Upper lobe of right lung (tissue), 1 donor: ENCODE data around the gene IER3. TPM values are rescaled to one million over a fixed set of nuclear protein-coding genes. Genes with fewer than 3 reads are reported as not detected.
A peak's percentile ranks its signal among the peaks of the same experiment; 100 is the strongest.

Source experiments
- ATAC-seq: fragments of 200-7000 bp; cut with Tn5 transposase; one replicate; pipeline ENCODE4 v1.9.1; 2020; ENCODE audit warnings: mild to moderate bottlenecking, moderate library complexity
- DNase-seq: peaks from one replicate; pipeline ENCODE4 v3.0.0-alpha.2; 2020
- H3K27ac ChIP-seq: fragments of 200-600 bp; one replicate; pipeline ENCODE4 v1.8.0; 2022
- H3K27me3 ChIP-seq: fragments of 200-600 bp; one replicate; pipeline ENCODE4 v1.8.0; 2022; ENCODE audit warnings: mild to moderate bottlenecking
- H3K36me3 ChIP-seq: fragments of 200-600 bp; one replicate; pipeline ENCODE4 v1.8.0; 2022
- H3K4me1 ChIP-seq: fragments of 200-600 bp; one replicate; pipeline ENCODE4 v1.8.0; 2022
- H3K4me3 ChIP-seq: fragments of 200-600 bp; one replicate; pipeline ENCODE4 v1.8.0; 2022; ENCODE audit warnings: mild to moderate bottlenecking
- H3K9me3 ChIP-seq: fragments of 200-600 bp; one replicate; pipeline ENCODE4 v1.8.0; 2022
- intact Hi-C: fragments of 100-400 bp; cut with DNase I; formaldehyde crosslinking; loops from one replicate; pipeline ENCODE4 v1.11.0; 2022
- total RNA-seq: library from RNA; stranded (reverse); fragmentation: NEBNext Ultra II Directional; extraction: Animal tissue kit (Norgen Biotek cat#: 25700); gene quantifications from one replicate; pipeline ENCODE4 v1.2.1, GENCODE V29; 2021
- TF ChIP-seq, protein P1 (sequence below): fragments of 200-600 bp; IDR thresholded peaks from one replicate; pipeline ENCODE4 v1.8.0; 2022; ENCODE audit warnings: antibody characterized with exemption
- donor health status: DM: no; HTN: yes; CAD: no; lungs with severe emphysema.

Gene IER3
- total RNA-seq, 1 donor from 2014 or later: 35.4 TPM

DNA sequence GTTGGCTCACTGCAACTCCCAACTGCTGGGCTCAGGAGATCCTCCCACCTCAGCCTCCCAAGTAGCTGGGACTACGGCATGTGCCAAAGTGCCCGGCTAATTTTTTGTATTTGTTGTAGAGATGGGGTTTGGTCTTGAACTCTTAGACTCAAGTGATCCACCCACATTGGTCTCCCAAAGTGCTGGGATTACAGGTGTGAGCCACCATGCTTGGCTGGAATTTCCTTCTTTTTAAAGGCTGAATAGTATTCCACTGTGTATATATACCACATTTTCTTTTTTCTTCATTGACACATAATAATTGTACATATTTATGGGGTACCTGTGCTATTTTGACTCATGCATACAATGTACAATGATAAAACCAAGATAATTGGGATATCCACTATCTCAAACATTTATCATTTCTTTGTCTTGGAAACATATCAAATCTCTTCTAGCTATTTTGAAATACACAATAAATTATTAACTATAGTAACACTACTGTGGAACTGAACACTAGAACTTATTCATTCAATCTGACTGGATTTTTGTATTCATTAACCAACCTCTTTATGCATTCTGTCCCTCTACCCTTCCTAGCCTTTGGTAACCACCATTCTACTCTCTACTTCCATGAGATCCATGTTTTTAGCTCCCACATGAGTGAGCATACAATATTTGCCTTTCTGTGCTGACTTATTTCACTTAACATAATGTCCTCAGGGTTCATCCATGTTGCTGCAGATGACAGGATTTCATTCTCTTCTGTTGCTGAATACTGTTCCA is 35.1 kb downstream of the IER3 start:
- TF ChIP-seq, protein P1, sequence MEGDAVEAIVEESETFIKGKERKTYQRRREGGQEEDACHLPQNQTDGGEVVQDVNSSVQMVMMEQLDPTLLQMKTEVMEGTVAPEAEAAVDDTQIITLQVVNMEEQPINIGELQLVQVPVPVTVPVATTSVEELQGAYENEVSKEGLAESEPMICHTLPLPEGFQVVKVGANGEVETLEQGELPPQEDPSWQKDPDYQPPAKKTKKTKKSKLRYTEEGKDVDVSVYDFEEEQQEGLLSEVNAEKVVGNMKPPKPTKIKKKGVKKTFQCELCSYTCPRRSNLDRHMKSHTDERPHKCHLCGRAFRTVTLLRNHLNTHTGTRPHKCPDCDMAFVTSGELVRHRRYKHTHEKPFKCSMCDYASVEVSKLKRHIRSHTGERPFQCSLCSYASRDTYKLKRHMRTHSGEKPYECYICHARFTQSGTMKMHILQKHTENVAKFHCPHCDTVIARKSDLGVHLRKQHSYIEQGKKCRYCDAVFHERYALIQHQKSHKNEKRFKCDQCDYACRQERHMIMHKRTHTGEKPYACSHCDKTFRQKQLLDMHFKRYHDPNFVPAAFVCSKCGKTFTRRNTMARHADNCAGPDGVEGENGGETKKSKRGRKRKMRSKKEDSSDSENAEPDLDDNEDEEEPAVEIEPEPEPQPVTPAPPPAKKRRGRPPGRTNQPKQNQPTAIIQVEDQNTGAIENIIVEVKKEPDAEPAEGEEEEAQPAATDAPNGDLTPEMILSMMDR: no peak
- peaks cover 80% of the 10 kb centered on the region for H3K36me3 ChIP-seq
- H3K27me3 ChIP-seq: no peaks in the 10 kb centered on the region
- no peak overlapping the region for H3K4me3 ChIP-seq
- DNase-seq (no peak), ATAC-seq (no peak)
- intact Hi-C loops: no loop called here
- no peak overlapping the region for H3K27ac ChIP-seq
- H3K4me1 ChIP-seq: no peaks in the 10 kb centered on the region
- no peaks in the 10 kb centered on the region for H3K9me3 ChIP-seq

GRCh38 chr6:30707281-30707850 is 37.0 kb downstream of the IER3 start:
- H3K9me3 ChIP-seq: no peaks in the 10 kb centered on the region
- DNase-seq (no peak), ATAC-seq (no peak)
- H3K4me1 ChIP-seq: no peaks in the 10 kb centered on the region
- H3K27me3 ChIP-seq: no peaks in the 10 kb centered on the region
- no peak overlapping the region for H3K27ac ChIP-seq
- TF ChIP-seq, protein P1: no peak
- intact Hi-C loops: no loop called here
- no peak overlapping the region for H3K4me3 ChIP-seq
- H3K36me3 ChIP-seq: peaks cover 70% of the 10 kb centered on the region

DNA sequence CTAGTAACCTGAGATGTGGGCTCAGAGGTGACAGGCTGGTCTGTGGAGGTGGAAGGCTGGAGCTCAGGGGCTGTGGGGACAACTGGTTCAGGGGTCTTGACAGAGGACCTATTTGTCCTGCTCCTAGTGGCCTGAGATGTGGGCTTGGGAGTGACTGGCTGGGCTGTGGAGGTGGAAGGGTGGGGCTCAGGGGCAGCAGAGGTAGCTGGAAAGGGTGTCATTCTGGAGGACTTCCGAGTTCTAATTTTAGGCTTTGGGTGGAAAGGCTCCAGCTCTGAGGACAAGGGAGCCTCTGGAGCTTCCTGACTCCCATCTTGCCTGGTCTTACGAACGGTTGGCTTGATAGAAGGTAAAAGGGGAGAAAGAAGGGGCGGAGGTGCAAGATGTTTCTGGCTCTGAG is 38.7 kb downstream of the IER3 start:
- peaks cover 61% of the 10 kb centered on the region for H3K36me3 ChIP-seq
- no peaks in the 10 kb centered on the region for H3K4me1 ChIP-seq
- ATAC-seq: no peak

DNA sequence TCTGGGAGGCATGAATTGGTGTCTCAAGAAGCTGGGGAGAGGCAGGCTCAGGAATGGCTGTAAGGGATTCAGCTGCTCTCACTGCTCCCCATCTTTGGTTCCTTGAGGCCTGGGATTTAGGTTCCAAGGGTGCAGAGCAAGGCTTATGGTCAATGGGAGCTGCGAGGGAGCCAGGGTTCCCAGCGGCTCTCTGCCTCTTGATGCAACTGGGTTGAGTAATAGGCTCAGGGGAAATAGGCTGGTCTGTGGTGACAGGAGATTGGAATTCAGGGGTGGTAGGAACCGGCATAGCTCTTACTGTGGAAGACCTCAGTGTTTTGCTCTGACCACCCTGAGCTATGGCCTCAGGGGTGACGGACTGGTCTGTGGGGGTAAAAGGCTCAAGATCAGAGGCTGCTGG is 40.5 kb downstream of the IER3 start:
- Histone ChIP-seq H3K4me1 (no peaks in the 10 kb centered on the region), H3K36me3 (peaks cover 44% of the 10 kb centered on the region), H3K27me3 (no peaks in the 10 kb centered on the region), H3K4me3 (no peak overlapping the region), H3K27ac (no peak overlapping the region), H3K9me3 (no peaks in the 10 kb centered on the region)
- TF ChIP-seq, protein P1: no peak
- peak; percentile 58 for ATAC-seq
- peak; percentile 44 for DNase-seq
- intact Hi-C loops: no loop called here

More for the DNA sequence above, 38.7 kb downstream of the IER3 start:
- Histone ChIP-seq H3K4me3 (no peak overlapping the region), H3K27ac (no peak overlapping the region), H3K27me3 (no peaks in the 10 kb centered on the region), H3K9me3 (no peaks in the 10 kb centered on the region)
- intact Hi-C loops: no loop called here
- TF ChIP-seq, protein P1: no peak
- no peak for DNase-seq

GRCh38 chr6:30703011-30703410 is 41.3 kb downstream of the IER3 start:
- no peaks in the 10 kb centered on the region for H3K4me1 ChIP-seq
- H3K36me3 ChIP-seq: peaks cover 38% of the 10 kb centered on the region
- ATAC-seq: no peak
- TF ChIP-seq, protein P1: no peak
- H3K4me3 ChIP-seq: no peak overlapping the region
- H3K27ac ChIP-seq: no peak overlapping the region
- no peaks in the 10 kb centered on the region for H3K9me3 ChIP-seq
- H3K27me3 ChIP-seq: no peaks in the 10 kb centered on the region
- peak; percentile 60 for DNase-seq
- intact Hi-C loops: no loop called here
